HFFc6 (cell line): ENCODE results near the gene FADD. TPM values are rescaled to one million over a fixed set of nuclear protein-coding genes. Genes with fewer than 3 reads are reported as not detected.

Source experiments
- DNase-seq: peaks from one replicate; pipeline ENCODE4 v3.0.0-alpha.2; 2018
- H3K27ac Mint-ChIP-seq: 2 replicates; pipeline ENCODE4 v1.8.0; 2020; ENCODE audit warnings: mild to moderate bottlenecking, mixed read lengths
- H3K27me3 Mint-ChIP-seq: 2 replicates; pipeline ENCODE4 v1.8.0; 2021; ENCODE audit warnings: mild to moderate bottlenecking, moderate library complexity, mixed read lengths; ENCODE audit not compliant: insufficient read depth
- H3K36me3 Mint-ChIP-seq: 2 replicates; pipeline ENCODE4 v1.8.0; 2021; ENCODE audit warnings: low read depth, mixed read lengths
- H3K4me1 Mint-ChIP-seq: 2 replicates; pipeline ENCODE4 v1.8.0; 2020; ENCODE audit warnings: low read depth, mixed read lengths
- H3K4me3 Mint-ChIP-seq: 2 replicates; pipeline ENCODE4 v1.8.0; 2020; ENCODE audit warnings: mild to moderate bottlenecking, moderate library complexity, mixed read lengths
- H3K9me3 Mint-ChIP-seq: 2 replicates; pipeline ENCODE4 v1.8.0; 2020; ENCODE audit warnings: mild to moderate bottlenecking, mixed read lengths
- CTCF ChIP-seq: fragments of 200-600 bp; sonication (generic); IDR thresholded peaks from 2 replicates; pipeline ENCODE4 v1.5.0; 2021; ENCODE audit warnings: antibody characterized with exemption, mild to moderate bottlenecking
- total RNA-seq, 6 experiments: library from RNA; stranded (reverse); fragmentation: NEBNext Ultra II Directional; extraction: Animal tissue kit (Norgen Biotek cat#: 25700); gene quantifications; 2 replicates in 1 of 6; 3 replicates in 5 of 6; pipeline ENCODE4 v1.2.3, GENCODE V29; 2021

FADD gene
- total RNA-seq, 6 experiments from 2014 or later = 25.8 to 32.2 (median 28.1) TPM

GRCh38 chr11:70183032-70183431 is 20.1 kb upstream of the FADD start:
- no peaks in the 10 kb centered on the region for H3K36me3 Mint-ChIP-seq
- DNase-seq = no peak
- no peaks in the 10 kb centered on the region for H3K4me1 Mint-ChIP-seq
- TF ChIP-seq CTCF = no peak
- H3K9me3 Mint-ChIP-seq = no peaks in the 10 kb centered on the region
- no peak overlapping the region for H3K4me3 Mint-ChIP-seq
- peaks cover 50% of the 10 kb centered on the region for H3K27me3 Mint-ChIP-seq
- no peak overlapping the region for H3K27ac Mint-ChIP-seq

- Mint-ChIP-seq H3K4me3 (no peak overlapping the region), H3K4me1 (no peaks in the 10 kb centered on the region), H3K36me3 (no peaks in the 10 kb centered on the region), H3K27ac (no peak overlapping the region), H3K27me3 (peaks cover 50% of the 10 kb centered on the region), H3K9me3 (no peaks in the 10 kb centered on the region)
- TF ChIP-seq CTCF = no peak
- no peak for DNase-seq
Measured at GRCh38 chr11:70183483-70184176, 19.5 kb upstream of the FADD start.

- no peak for DNase-seq
- no peak for TF ChIP-seq CTCF
- H3K4me1 Mint-ChIP-seq = no peaks in the 10 kb centered on the region
- no peak overlapping the region for H3K4me3 Mint-ChIP-seq
- no peaks in the 10 kb centered on the region for H3K9me3 Mint-ChIP-seq
- no peaks in the 10 kb centered on the region for H3K36me3 Mint-ChIP-seq
- no peak overlapping the region for H3K27ac Mint-ChIP-seq
- peaks cover 46% of the 10 kb centered on the region for H3K27me3 Mint-ChIP-seq
Measured at GRCh38 chr11:70184396-70184795, 18.7 kb upstream of the FADD start.

GRCh38 chr11:70185348-70186055 is 17.6 kb upstream of the FADD start:
- DNase-seq = no peak
- no peaks in the 10 kb centered on the region for H3K4me1 Mint-ChIP-seq
- H3K27me3 Mint-ChIP-seq = peaks cover 39% of the 10 kb centered on the region
- H3K36me3 Mint-ChIP-seq = no peaks in the 10 kb centered on the region
- H3K27ac Mint-ChIP-seq = no peak overlapping the region
- H3K4me3 Mint-ChIP-seq = no peak overlapping the region
- H3K9me3 Mint-ChIP-seq = no peaks in the 10 kb centered on the region
- TF ChIP-seq CTCF = no peak

- no peaks in the 10 kb centered on the region for H3K36me3 Mint-ChIP-seq
- DNase-seq = no peak
- no peak overlapping the region for H3K27ac Mint-ChIP-seq
- peaks cover 31% of the 10 kb centered on the region for H3K27me3 Mint-ChIP-seq
- no peak for TF ChIP-seq CTCF
- no peaks in the 10 kb centered on the region for H3K9me3 Mint-ChIP-seq
- no peaks in the 10 kb centered on the region for H3K4me1 Mint-ChIP-seq
- H3K4me3 Mint-ChIP-seq = no peak overlapping the region
Measured at GRCh38 chr11:70186420-70186819, 16.7 kb upstream of the FADD start.
